ENCODE data around the gene ASIC2. TPM values are rescaled to one million over a fixed set of nuclear protein-coding genes. Genes with fewer than 3 reads are reported as not detected.

ASIC2 gene
- total and polyA plus RNA-seq, 9 donors: under 0.01 to 0.71 (median 0.16) TPM

DNA sequence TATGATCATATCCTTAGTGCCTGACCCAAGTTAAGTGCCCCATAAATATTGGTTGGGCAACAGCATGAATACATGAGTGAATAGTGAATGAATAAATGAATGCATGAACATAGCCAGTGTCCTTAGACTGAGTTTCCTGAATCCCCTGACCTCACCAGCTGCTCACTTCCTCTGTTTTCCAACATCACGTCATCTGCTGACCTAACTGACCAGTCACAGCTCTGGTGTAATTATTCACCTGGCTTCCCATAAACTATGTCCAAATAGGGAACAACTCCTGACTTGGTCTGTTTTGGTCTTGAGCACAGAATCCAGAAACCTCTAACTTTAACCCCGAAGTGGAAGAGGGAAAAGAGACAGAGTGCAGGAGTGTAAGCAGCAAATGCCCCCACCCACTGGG lies 83.4 kb downstream of the ASIC2 start:
- no peaks in the 10 kb centered on the region for H3K4me1 ChIP-seq (ENCODE audit: control insufficient read depth, insufficient read depth, low read length)
- H3K27me3 ChIP-seq (ENCODE audit: control insufficient read depth, insufficient read depth, low read length): peaks cover 8% of the 10 kb centered on the region
- no peak for DNase-seq
- peaks cover 3% of the 10 kb centered on the region for H3K9me3 ChIP-seq (replicated peaks; ENCODE audit: control insufficient read depth, low read depth, low read length)
- no peaks in the 10 kb centered on the region for H3K36me3 ChIP-seq (ENCODE audit: control insufficient read depth, insufficient read depth, low read length)
- WGBS (ENCODE audit: insufficient coverage): 50% methylated on average over 1 of the region's 2 CpGs
- no peak overlapping the region for H3K4me3 ChIP-seq (ENCODE audit: low read length)
- no peak overlapping the region for H3K27ac ChIP-seq (ENCODE audit: low read length)

DNA sequence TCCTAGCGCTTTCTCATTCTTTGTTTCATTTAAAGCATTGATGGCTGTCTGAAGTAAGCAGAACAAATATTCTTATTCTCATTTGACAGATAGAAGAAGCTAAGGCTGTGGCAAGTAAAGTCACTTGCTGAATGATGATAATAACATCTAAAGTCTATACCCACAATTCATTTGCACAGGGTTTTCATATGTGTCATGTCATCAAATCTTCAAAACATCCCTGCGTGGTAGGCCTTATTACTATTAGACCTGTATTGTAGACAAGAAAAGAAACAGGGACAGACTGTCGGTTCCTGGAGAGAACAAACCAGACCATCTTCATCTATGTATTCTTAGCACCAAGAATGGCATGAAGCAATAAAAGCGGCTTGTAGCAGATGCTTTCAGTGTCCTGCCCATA lies 85.9 kb downstream of the ASIC2 start:
- WGBS (ENCODE audit: insufficient coverage): 93% methylated on average over 3 of the region's 4 CpGs
- H3K27me3 ChIP-seq (ENCODE audit: control insufficient read depth, insufficient read depth, low read length): peaks cover 2% of the 10 kb centered on the region

DNA sequence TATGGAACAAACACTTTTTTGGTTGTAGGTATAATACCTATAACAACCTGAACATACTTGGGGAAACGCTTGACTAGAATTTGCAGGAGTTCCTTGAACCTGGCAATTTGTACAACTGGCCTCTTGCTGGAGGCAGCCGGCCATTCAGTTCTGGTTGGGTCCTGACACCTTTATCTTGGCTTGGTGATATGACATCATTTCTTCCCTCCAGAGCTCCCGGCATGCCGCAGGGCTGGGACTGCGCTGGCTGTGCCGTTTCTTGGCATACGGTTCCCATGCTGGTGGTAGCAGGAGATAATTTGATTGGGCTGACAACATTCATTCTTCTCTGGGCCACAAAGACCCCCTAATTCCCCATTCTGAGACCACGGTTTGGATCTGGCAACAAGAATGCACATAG lies 87.5 kb downstream of the ASIC2 start:
- Histone ChIP-seq H3K4me1 (ENCODE audit: control insufficient read depth, insufficient read depth, low read length) (no peaks in the 10 kb centered on the region), H3K27ac (ENCODE audit: low read length) (no peak overlapping the region), H3K27me3 (ENCODE audit: control insufficient read depth, insufficient read depth, low read length) (peaks cover 2% of the 10 kb centered on the region), H3K9me3 (replicated peaks; ENCODE audit: control insufficient read depth, low read depth, low read length) (no peaks in the 10 kb centered on the region), H3K4me3 (ENCODE audit: low read length) (no peak overlapping the region), H3K36me3 (ENCODE audit: control insufficient read depth, insufficient read depth, low read length) (no peaks in the 10 kb centered on the region)
- WGBS (ENCODE audit: insufficient coverage): 56% methylated on average over 2 of the region's 8 CpGs
- DNase-seq: no peak

More for the DNA sequence above, 85.9 kb downstream of the ASIC2 start:
- no peak for DNase-seq
- no peaks in the 10 kb centered on the region for H3K36me3 ChIP-seq (ENCODE audit: control insufficient read depth, insufficient read depth, low read length)
- H3K9me3 ChIP-seq (replicated peaks; ENCODE audit: control insufficient read depth, low read depth, low read length): peaks cover 2% of the 10 kb centered on the region
- H3K4me3 ChIP-seq (ENCODE audit: low read length): no peak overlapping the region
- no peaks in the 10 kb centered on the region for H3K4me1 ChIP-seq (ENCODE audit: control insufficient read depth, insufficient read depth, low read length)
- H3K27ac ChIP-seq (ENCODE audit: low read length): no peak overlapping the region

DNA sequence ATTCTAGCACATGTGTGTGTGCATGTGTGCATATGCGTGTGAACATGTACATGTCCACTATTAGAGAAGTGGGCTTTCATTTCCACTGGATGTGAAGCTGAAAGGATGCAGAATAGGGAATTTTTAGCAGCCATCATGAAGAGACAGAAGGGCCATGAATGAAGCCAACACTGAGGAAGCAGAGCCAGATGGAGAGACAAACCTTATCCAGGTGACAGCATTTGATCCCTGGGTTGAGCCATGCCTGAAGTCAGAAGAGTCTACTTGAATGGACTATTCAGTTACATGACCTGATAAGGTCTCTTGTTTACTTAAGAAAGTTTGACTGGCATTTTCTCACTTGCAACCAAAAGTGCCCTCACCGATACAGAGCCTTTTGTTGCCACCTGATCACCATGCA lies 88.4 kb downstream of the ASIC2 start:
- 71% methylated on average over 2 of the region's 2 CpGs for WGBS (ENCODE audit: insufficient coverage)
- H3K27ac ChIP-seq (ENCODE audit: low read length): no peak overlapping the region
- no peak overlapping the region for H3K4me3 ChIP-seq (ENCODE audit: low read length)
- H3K36me3 ChIP-seq (ENCODE audit: control insufficient read depth, insufficient read depth, low read length): no peaks in the 10 kb centered on the region
- no peaks in the 10 kb centered on the region for H3K9me3 ChIP-seq (replicated peaks; ENCODE audit: control insufficient read depth, low read depth, low read length)
- H3K27me3 ChIP-seq (ENCODE audit: control insufficient read depth, insufficient read depth, low read length): peaks cover 5% of the 10 kb centered on the region
- H3K4me1 ChIP-seq (ENCODE audit: control insufficient read depth, insufficient read depth, low read length): no peaks in the 10 kb centered on the region
- no peak for DNase-seq

DNA sequence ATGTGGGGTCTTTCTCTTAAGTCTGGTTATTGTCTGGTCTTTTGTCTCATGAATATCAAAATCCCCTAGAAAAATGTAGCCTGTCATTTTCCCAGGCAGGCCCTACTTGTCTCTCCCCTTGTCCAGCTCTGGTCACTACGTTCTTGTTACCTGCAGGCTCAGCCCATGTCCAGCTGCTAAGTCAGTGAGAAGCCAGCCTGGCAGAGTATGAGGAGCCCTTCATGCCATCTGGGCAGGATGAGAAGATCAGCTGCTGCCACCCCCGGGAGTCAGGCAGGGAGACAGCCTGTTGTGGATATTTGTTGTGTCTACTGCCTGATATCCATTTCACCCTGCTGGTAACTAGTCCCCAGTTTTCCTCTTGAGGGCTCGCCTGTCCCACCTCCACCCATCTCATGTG lies 88.9 kb downstream of the ASIC2 start:
- Histone ChIP-seq H3K27me3 (ENCODE audit: control insufficient read depth, insufficient read depth, low read length) (peaks cover 6% of the 10 kb centered on the region), H3K9me3 (replicated peaks; ENCODE audit: control insufficient read depth, low read depth, low read length) (no peaks in the 10 kb centered on the region), H3K36me3 (ENCODE audit: control insufficient read depth, insufficient read depth, low read length) (no peaks in the 10 kb centered on the region), H3K27ac (ENCODE audit: low read length) (no peak overlapping the region), H3K4me3 (ENCODE audit: low read length) (no peak overlapping the region), H3K4me1 (ENCODE audit: control insufficient read depth, insufficient read depth, low read length) (no peaks in the 10 kb centered on the region)
- WGBS (ENCODE audit: insufficient coverage): 90% methylated on average over 1 of the region's 3 CpGs
- DNase-seq: no peak

DNA sequence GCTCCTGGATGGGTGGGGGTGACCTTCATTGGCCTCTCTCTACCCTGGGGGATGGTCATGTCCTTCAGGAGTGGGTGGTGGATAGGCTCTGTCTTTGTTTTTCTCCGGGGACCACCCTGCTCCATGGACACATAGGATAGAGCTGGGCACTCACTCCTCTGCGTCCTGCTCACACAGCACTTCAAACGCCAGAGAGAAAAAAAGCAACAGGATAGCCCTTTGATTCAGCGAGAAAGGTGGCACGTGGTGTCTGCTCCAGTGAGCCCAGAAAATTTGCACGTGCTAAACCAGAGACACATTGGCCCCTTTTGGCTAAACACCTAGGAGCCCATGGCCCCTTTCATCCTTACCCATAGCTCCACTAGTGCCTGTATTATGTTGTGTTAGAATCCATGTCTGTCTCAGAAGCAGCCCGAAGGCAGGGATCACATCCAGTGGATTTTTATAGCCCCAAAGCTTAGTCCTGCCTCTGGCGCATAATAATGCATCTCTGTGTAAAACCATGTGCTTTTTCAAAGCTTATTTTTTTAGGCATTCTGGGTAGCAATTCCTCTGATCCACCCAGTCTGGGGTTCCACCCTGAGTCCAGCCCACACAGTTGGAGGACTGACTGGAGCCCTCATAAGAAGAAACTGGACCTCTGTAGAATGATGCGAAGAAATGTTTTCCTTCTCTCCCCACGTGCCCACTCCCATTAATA lies 90.1 kb downstream of the ASIC2 start:
- peaks cover 6% of the 10 kb centered on the region for H3K27me3 ChIP-seq (ENCODE audit: control insufficient read depth, insufficient read depth, low read length)
- no peak for DNase-seq
- no peaks in the 10 kb centered on the region for H3K36me3 ChIP-seq (ENCODE audit: control insufficient read depth, insufficient read depth, low read length)
- H3K9me3 ChIP-seq (replicated peaks; ENCODE audit: control insufficient read depth, low read depth, low read length): no peaks in the 10 kb centered on the region
- H3K27ac ChIP-seq (ENCODE audit: low read length): no peak overlapping the region
- H3K4me1 ChIP-seq (ENCODE audit: control insufficient read depth, insufficient read depth, low read length): no peaks in the 10 kb centered on the region
- WGBS (ENCODE audit: insufficient coverage): 39% methylated on average over 6 of the region's 10 CpGs
- H3K4me3 ChIP-seq (ENCODE audit: low read length): no peak overlapping the region

DNA sequence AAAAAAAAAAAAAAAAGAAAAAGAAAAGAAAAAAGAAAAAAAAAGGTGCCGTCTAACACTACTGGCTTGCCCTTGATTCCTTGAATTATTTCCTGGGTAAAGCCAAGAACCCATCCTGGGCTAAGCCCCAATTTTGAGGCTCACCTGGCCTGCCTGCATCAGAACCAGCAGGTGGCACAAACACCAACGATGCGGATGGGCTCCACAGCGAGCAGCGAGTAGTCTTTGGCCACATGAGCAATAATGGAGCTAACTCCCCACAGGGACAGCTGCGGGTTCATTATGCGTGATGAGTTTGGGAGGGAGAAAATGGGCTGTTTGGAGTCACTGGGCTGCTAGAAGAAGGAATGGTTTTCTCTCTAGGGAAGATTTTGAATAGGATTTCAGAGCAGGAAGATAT lies 91.1 kb downstream of the ASIC2 start:
- H3K27me3 ChIP-seq (ENCODE audit: control insufficient read depth, insufficient read depth, low read length): peaks cover 4% of the 10 kb centered on the region
- H3K4me3 ChIP-seq (ENCODE audit: low read length): no peak overlapping the region
- DNase-seq: no peak
- no peaks in the 10 kb centered on the region for H3K9me3 ChIP-seq (replicated peaks; ENCODE audit: control insufficient read depth, low read depth, low read length)
- WGBS (ENCODE audit: insufficient coverage): 75% methylated on average over 3 of the region's 7 CpGs
- H3K36me3 ChIP-seq (ENCODE audit: control insufficient read depth, insufficient read depth, low read length): no peaks in the 10 kb centered on the region
- no peak overlapping the region for H3K27ac ChIP-seq (ENCODE audit: low read length)
- no peaks in the 10 kb centered on the region for H3K4me1 ChIP-seq (ENCODE audit: control insufficient read depth, insufficient read depth, low read length)

DNA sequence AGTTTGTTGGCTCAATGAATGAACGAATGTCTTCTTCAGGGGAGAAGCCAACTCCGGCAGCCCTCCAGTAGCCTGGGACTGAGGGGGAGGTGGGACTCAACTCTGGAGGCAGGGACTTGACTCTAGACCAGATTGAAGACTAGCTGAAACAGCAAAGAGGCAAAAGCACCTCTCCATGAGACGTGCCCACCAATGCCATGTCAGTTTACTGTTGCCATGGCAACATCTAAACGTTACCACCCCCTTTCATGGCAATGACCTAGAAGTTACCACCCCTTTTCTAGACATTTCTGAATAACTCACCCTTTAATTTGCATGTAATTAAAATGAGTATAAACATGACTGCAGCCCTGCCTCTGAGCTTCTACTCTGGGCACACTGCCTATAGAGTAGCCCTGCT lies 91.8 kb downstream of the ASIC2 start:
- Histone ChIP-seq H3K4me1 (ENCODE audit: control insufficient read depth, insufficient read depth, low read length) (no peaks in the 10 kb centered on the region), H3K9me3 (replicated peaks; ENCODE audit: control insufficient read depth, low read depth, low read length) (no peaks in the 10 kb centered on the region), H3K27me3 (ENCODE audit: control insufficient read depth, insufficient read depth, low read length) (peaks cover 4% of the 10 kb centered on the region), H3K4me3 (ENCODE audit: low read length) (no peak overlapping the region), H3K27ac (ENCODE audit: low read length) (no peak overlapping the region), H3K36me3 (ENCODE audit: control insufficient read depth, insufficient read depth, low read length) (no peaks in the 10 kb centered on the region)
- WGBS (ENCODE audit: insufficient coverage): 86% methylated on average over 2 of the region's 4 CpGs
- no peak for DNase-seq

DNA sequence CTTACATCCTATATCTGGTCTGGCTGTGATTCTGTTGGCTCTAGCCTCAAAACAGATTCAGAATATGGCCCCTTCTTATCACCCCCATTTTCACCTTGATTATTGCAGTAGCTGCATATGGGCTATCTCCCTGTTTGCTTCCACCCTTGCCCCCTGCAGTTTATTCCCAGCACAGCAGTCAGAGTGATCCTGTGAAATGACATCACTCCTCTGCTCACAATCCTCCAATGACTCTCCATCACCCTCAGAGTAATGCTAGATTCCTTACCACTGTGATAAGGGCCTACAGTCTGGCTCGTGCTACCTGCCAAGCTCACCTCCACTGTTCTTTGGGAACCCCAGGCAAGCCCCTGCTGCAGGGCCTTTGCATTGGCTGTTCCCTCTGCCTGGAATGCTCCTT lies 92.5 kb downstream of the ASIC2 start:
- no peaks in the 10 kb centered on the region for H3K4me1 ChIP-seq (ENCODE audit: control insufficient read depth, insufficient read depth, low read length)
- H3K4me3 ChIP-seq (ENCODE audit: low read length): no peak overlapping the region
- no peaks in the 10 kb centered on the region for H3K9me3 ChIP-seq (replicated peaks; ENCODE audit: control insufficient read depth, low read depth, low read length)
- no peak overlapping the region for H3K27ac ChIP-seq (ENCODE audit: low read length)
- 17% methylated on average over 1 of the region's 1 CpG for WGBS (ENCODE audit: insufficient coverage)
- H3K36me3 ChIP-seq (ENCODE audit: control insufficient read depth, insufficient read depth, low read length): no peaks in the 10 kb centered on the region
- peaks cover 4% of the 10 kb centered on the region for H3K27me3 ChIP-seq (ENCODE audit: control insufficient read depth, insufficient read depth, low read length)
- DNase-seq: peak; percentile 9

DNA sequence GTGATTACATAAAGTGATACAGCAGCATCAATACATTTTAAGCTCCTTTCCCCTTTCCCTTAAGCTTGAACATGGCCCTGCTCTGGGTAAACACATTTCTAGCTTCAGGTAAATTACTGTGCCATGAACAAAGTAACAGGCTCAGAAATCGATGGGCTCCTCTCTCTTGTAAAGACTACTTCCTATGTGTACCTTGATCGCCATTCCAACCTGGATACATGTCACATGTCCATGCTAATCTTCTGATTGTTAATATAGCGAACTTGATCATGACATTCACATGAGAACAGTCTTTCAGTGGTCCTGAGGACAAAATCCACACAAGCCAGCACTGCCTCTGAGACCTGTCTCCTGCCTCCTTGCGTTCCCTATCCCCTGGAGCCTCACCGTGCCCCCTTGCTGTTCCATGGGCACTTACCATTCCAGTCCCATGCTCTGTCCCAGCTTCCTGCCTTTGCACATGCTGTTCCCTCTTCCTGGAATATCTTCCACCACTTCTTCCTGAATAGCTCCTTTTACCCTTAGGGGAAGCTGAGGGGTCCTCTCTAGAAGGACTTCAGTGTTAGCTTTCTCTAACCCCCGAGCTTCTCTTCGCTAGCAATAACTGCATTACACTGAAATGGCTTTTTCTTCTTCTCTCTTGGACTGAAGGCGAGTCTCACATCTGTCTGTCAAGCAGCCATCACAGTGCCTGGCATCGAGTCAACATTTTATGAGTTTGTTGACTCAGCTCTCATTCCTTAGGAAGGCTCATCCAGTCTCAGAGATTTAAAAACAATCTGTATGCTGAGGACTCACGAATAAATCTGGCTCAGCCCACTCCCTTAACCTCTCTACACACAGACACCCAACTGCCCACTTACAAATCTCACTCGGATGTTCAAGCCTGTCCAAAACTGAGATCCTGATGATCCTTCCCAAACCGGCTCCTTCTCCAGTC lies 93.3 kb downstream of the ASIC2 start:
- Histone ChIP-seq H3K4me1 (ENCODE audit: control insufficient read depth, insufficient read depth, low read length) (no peaks in the 10 kb centered on the region), H3K9me3 (replicated peaks; ENCODE audit: control insufficient read depth, low read depth, low read length) (no peaks in the 10 kb centered on the region), H3K27me3 (ENCODE audit: control insufficient read depth, insufficient read depth, low read length) (peaks cover 4% of the 10 kb centered on the region), H3K36me3 (ENCODE audit: control insufficient read depth, insufficient read depth, low read length) (no peaks in the 10 kb centered on the region), H3K27ac (ENCODE audit: low read length) (no peak overlapping the region), H3K4me3 (ENCODE audit: low read length) (no peak overlapping the region)
- DNase-seq: peak; percentile 88
- 46% methylated on average over 12 of the region's 12 CpGs for WGBS (ENCODE audit: insufficient coverage)

Data from muscle of leg (tissue), 11 donors.